Measurements from ENCODE around the gene CNTNAP1.
"Not testable (repeated sequence)": the region's sequence is repeated elsewhere in the genome, so short reads cannot be mapped to it uniquely, and the experiment has no call there.

Gene CNTNAP1

DNA sequence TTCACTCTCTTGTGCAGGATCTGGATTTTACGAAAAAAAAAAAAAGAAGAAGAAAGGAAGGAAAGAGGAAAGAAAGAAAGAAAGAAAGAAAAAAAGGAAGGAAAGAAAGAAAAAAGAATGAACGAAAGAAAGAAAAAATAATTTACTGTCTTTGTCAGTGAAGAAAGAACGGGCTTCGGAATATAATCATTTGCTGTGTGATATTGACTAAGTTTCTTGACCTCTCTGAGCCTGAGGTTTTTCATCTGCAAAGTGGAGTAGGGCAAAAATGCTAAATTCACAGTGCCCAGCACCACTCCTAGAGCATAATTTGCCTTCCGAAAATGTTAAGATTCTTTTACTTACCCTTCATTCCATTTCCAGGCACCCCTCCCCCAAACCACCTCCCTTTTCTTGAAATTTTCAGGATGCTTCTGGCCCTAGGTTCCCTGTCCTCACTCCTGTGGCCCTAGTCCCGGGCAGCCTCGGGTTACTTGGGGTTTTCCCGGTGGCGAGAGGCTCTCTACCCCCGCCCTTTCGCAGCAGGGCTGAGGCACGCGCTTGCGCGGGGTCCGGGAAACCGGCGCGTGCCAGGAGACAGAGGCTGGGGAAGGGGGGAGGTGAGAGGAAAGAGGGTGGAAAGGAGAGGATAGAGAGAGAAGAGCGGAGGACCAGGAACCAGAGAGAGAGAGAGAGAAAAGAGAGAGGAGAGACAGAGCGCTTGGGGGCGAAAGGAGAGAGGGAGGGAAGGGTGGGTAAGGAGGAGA lies at the start of gene CNTNAP1:
TSS of gene CNTNAP1 (plus strand) at position 556 of the 746 bp plus-strand sequence. CDS start 299 bp downstream, outside the sequence.
- peak; percentile 86 for DNase-seq

DNA sequence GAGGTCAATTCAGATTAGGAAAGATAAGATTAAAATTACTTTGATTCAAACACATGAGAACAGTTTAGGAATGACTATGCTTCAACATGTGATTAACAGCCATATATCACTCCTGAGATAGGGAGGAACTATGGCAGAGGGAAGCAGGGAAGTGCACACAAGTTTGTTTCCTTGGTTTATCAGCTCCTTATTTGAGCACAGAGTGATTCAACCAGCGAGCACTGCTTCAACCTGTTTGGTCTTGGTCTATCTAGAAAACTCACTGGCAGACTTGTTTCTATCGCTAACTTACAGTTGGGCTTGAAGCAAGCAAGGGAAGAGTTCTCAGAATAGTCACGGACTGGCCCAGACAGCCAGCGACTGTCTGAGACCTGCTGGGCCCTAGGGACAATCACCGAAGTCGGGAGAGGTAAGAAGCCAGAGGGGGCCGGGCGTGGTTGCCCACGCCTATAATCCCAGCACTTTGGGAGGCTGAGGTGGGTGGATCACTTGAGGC lies 49.3 kb upstream of the CNTNAP1 start:
- DNase-seq: no peak

DNA sequence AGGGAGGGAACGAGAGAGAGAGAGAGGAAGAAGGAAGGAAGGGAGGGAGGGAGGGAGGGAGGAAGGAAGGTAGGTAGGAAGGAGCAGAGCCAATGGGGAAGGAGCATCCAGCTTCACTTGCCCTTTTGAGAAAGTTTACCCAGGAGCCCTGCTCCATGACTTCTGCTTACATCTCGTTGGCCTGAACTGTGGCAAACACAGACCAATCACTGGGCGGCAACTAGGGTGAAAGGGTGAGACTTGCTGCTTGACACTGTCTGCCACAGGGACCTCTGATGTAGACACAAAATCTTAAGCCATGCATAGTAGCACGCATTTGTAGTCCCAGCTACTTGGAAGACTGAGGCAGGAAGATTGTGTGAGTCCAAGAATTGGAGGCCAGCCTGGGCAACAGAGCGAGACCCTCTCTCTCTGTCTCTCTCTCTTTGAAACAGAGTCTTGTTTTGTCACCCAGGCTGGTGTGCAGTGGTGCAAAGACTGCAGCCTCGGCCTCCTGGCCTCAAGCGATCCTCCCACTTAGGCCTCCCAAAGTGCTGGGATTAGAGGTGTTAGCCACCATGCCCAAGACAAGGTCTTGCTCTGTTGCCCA lies 42.7 kb upstream of the CNTNAP1 start:
- DNase-seq: no peak

DNA sequence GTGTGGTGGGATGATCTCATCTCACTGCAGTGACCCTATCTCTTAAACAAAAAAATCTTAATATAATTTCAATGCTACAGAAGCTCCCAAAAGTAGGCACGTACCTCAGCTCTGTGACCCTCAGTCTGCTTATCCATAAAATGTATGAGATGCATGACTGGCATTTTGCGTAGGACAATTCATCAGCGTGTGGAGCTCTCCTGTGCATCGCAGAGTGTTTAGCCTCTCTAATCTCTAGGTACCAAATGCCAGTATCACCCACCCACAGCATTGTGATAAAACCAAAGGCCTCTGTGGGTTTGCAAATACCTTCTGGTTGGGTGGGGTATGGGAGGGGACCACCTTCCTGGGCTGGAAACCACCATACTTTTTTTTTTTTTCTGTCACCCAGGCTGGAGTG lies 42.2 kb upstream of the CNTNAP1 start:
- DNase-seq: no peak

DNA sequence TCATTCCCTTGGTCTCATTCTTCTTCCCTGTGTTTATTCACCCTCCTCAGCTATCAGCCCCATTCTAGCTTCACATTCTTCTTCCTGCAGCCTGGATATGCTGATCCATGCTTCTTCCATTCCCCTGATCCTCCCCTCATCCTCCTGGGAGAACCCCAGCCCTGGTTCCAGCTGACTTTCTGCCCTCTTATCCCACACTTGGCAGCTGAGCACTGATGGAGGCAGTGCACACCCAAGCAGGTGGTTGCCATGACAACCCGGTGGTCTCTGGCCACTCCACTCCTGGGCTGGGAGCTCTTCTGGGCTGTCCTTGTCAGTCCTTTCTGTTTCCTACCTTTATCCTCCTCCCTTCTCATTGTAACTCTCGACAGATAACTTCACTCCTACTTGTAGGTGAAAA lies 40.0 kb upstream of the CNTNAP1 start:
- peak; percentile 13 for DNase-seq

DNA sequence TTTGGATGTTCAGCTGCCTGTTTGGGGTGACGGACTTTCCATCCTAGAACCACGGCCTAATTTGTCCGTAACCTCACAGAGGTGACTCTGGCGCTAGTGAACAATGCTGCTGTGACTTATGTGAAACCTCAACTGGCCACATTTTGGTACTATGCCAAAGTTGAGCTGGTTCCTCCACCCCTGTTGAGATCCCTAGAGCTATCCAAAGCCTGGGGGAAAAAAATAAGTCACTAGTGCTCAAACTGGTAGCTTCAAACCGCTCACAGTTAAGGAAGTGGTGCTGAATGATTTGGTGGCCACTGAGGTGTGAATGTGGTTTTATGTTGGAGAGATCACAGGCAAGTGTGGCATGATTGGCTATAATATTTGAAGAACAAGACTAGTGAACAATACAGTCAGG lies 34.6 kb upstream of the CNTNAP1 start:
- no peak for DNase-seq

DNA sequence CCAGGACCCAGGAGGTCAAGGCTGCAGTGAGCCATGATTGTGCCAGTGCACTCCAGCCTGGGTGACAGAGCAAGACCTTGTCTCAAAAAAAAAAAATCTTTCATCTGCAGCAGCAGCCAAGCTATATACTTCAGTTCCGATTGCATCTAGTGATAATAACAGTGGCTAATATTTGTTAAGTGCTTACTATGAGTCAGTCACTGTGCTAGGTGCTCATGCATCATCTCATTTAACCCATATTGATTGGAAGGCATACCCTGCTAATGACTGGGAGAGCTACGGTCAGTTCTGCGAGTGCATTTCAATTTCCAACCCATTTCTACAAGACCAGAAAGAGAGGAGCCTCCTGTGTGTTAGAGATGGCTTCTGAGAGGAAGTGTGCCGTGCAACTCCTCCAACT lies 30.9 kb upstream of the CNTNAP1 start:
- DNase-seq: no peak

DNA sequence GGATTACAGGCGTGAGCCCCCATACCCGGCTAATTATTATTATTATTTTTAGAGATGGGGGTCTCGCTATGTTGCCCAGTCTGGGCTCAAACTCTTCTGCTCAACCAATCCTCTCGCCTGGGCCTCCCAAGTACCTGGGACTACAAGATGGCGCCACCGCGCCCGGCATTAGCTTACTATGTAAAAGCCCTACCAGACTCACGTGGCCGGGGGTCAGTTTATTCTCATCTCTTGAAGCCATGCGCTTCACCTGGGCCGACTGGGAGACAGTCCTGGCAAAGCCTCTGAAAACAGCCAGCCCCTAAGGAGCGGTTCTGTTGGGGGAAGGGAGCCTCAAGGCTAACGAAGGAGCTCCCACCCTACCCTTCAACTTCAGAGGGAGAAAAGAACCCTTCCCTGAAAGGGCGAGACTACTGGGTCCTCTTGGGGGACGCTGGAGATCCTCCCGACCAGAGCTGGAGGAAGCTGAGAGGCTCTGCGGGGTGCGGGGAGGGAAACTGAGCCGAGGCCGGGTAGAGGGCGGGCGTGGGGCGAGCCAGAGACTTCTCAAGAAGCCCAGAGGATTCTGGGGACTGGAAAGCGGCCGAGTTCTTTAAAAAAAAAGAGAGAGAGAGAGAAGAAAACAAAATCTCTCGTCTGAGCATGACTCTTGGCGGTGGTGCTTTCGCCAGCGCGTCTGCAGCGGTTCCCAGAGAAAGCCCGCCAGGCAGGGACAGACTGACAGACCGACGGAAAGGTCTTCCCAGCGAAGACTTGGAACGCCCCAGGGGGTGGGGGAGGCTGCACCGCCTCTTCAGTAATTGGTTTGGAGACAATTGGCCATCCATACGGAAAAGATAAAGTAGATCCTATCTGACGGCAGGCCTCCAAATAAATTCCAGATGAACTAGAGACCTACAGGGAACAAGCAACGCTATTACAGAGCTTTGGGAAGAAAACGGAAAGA lies 28.9 kb upstream of the CNTNAP1 start:
- no peak for DNase-seq

DNA sequence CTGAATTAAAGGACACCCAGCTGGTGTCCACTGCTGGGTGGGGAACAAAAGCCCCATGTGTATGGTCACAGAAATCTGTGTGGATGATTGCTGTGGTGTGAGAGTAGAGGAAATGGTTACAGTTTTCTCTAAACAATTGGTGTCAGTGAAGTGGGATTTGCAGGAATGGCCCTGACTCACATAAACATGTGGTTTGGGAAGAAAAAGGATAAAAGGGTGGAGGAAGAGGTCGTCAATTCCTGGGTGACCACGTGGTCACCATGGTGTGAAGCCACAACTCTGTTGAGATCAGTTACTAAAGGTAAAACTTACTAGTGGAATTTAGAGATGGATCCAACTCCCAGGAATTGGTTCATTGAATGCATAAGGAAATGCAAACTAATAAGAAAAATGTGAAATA lies 26.8 kb upstream of the CNTNAP1 start:
- no peak for DNase-seq

DNA sequence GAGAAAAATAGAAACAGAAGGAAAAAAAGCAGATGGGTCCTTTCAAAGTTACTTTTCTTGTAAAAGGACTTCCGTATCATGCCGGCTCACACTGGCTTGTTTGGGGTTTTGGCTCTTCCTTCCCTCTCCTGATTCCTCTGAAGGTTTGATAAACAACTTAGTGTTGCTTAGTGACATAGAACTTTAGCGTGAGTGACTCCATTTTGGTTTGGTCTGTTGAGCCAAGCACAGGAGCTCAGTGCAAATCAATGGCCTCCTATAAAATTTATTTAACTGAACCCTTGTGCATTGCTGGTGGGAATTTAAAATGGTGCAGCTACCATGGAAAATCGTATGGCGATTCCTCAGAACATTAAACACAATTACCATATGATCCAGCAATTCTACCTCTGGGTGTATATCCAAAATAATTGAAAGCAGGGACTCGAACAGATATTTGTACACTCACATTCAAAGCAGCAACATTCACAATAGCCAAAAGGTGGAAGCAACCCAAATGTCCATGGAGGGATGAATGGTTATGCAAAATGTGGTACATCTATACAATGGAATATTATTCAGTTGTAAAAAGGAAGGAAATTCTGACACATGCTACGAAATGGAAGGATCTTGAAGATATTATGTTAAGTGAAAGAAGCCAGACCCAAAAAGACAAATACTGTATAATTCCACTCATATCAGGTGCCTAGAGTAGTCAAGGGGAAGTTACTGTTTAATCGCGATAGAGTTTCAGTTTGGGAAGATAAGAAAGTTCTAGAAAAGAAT lies 24.3 kb upstream of the CNTNAP1 start:
- no peak for DNase-seq

DNA sequence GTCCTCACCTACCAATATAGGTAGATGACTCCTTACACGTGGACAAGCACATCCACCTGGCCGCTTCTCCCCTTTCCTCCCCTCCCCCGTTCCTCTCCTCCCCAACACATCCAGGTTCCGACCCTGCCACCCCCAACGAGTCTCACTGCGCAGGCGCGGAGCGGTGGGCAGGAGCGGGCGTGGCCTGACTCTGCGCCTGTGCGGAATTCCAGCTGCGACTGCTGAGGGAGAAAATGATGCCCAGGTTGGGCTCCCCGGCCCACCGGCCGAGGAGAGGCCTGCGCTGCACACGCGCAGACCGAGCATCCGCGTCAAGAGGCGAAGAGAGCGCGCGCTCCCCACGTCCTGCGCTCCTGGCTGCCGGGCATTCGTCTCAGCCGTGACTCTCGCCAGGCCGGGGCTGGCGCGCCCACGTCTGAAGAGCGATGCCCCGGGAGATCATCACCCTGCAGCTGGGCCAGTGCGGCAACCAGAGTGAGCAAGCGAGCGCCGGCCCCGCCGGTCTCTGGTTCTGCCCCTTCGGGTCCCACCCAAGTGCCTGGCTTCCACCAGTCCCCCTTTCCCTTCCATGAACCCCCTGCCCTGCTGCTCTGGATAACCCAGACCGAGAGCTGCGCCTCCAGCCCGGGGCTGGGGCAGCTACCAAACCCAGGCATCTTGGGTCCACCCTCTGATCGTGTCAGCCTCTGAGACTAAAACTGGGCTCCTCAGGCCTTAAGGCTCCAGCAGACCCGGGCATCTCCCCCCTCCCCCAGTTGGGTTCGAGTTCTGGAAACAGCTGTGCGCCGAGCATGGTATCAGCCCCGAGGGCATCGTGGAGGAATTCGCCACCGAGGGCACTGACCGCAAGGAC lies 23.0 kb upstream of the CNTNAP1 start, which contains the start of gene TUBG2:
TSS of gene TUBG2 (plus strand) at position 206 of the 853 bp plus-strand sequence. CDS start at position 426, 220 bp downstream.
- DNase-seq: peak; percentile 96

DNA sequence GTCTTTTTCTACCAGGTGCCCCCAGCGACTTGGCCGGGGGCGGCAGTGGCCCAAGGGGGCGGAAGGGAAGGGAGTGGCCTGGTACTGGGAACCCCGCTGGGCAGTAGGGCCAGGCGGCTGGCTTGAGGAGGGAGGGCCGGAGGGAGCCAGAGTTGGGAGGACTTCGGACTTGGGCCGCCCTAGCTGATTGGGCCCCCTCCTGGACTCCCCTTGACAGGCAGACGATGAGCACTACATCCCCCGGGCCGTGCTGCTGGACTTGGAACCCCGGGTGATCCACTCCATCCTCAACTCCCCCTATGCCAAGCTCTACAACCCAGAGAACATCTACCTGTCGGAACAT lies 22.4 kb upstream of the CNTNAP1 start:
- DNase-seq: not testable (repeated sequence)

DNA sequence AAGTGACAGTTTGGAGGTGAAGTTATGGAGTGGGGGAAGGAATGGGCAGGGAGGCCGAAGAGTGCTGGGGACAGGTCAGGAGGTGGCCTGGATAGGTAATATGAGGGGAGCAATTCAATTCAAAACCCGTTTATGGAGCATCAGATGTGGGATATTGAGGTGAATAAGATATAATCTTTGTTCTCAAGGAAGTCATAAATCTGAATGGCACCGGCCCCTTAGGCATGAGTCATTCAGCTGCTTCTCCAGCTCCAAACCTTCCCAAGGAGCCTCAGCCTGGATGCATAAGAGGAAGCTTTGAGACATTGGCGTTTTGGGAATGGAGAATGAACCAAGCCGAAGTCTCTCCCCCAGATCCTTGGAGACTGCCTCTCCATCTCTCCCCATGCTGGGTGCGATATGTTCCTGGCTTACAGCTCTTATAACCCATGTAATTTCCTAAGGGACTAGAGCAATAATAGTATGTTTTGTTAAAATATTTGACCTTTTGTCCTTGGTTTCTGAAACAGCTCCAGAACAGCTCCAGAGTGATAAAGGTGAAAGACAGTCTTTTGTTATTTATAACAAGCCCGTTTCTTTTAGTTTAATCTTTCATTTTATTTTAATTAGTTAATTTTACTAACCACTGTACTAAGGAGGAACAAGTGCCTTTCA lies 21.5 kb upstream of the CNTNAP1 start:
- DNase-seq: no peak

DNA sequence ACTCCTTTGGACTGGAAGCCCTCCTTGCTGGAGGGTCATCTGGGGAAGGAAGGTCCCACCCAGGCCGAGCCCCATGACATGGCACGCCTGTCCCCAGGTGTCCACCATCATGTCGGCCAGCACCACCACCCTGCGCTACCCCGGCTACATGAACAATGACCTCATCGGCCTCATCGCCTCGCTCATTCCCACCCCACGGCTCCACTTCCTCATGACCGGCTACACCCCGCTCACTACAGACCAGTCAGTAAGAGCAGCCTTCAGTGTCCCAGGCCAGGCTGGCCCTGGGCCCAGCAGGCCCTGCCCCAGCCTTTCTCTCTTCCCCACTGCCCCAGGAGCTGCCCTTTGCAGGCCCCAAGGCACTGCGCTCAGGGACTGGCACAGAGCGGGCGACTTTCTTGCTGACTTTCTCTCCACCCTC lies 16.7 kb upstream of the CNTNAP1 start:
- no peak for DNase-seq

DNA sequence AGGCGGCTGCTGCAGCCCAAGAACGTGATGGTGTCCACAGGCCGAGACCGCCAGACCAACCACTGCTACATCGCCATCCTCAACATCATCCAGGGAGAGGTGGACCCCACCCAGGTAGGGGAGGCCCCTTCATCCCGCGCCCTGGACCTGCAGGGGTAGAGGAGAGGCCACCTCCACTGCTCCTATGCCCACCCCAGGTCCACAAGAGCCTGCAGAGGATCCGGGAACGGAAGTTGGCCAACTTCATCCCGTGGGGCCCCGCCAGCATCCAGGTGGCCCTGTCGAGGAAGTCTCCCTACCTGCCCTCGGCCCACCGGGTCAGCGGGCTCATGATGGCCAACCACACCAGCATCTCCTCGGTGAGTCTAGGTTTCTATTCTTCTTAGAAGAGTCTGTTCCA lies 16.2 kb upstream of the CNTNAP1 start:
- DNase-seq: not testable (repeated sequence)

DNA sequence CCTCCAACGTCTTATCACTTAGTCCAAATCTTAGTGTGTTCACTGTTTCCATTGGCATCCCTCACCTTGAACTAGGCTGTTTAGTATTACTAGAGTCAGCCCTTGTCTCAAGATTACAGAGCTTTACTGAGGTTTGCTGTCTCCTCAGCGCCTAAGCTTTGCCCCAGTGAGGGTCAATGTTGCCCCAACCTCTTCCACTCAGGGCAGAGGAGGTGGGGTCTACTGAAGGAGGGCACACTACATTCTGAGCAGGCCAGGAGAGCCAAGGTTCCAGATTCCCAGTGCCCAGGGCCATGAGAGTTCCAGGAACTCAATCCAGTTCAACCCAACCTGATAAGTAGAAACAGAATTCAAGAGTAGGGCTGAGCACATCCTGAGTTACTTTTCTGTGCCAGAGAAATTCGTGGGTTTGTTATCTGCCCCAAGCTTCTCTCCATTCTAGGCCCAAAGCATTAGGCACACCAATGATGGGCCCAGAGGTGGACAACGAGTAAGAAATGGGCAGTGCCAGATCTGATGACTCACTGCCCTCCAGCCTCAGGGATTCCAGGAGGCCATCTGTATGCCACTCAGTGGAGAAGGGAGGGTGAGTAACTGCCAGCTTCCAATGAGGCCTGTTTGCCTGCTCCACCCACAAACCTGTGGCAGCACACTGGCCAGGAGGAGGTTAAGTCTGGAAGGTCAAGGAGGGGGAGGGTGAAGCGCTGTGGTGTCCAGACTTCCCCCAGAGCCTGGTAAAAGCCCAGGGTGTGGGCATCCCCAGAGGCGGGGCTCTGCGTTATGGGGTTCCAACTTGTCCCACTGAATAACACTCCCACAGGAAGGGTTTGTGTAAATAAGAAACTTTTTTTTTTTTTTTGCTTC lies 15.0 kb upstream of the CNTNAP1 start:
- no peak for DNase-seq

DNA sequence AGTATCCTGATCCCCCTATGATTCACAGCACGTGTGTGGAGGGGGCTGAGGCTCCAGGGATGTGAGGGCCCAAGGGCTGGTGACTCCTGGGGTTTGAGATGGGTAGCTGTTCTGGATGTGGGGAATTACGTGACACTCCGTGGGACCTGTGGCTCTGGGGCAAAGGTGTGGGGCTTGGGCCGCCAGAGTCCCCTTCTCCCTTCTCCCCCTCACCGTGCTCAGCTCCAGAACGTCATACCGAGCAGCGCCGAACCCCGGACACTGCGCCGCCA lies 12.7 kb upstream of the CNTNAP1 start:
- no peak for DNase-seq

DNA sequence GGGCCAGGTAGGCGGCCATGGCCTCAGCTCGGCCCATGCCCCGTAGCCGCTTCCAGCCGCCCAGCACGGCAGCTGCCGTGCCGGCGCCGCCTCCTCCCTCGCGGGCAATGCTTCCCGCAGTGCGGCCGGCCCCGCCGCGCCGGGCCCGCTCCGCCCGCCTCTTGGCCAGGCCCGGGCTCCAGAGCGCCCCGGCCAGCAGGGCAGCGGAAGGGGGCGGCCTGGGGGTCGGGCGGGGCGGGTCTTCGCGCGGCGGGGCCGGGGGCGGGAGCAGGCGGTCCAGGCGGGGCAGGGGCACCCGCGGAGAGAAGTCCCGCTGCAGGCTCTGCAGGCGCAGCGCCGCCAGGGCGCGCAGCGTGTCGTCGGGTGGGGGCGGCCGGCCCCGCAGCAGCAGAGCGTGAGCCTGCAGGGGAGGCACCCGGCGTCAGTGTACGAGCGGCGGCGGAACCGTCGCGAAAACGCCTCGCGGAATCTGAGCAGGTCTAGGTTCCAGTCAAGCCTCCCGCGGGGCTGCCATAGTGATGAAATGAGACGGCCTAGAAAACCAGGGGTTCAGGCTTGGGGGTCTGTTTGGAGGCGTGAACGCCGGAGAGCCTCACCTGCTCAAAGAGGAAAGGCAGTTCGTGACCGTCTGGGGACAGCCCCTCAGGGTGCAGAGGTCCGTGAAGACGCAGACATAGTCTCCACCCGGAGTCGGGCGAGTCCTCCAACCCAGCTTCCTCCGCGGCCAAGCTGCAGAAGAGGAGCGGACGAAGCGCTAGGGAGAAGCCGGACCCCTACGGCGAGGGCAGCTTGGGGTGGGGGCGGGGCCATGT lies 12.1 kb upstream of the CNTNAP1 start:
- DNase-seq: no peak
